ENCODE data around the gene FOXC2. TPM values are rescaled to one million over a fixed set of nuclear protein-coding genes. Genes with fewer than 3 reads are reported as not detected.

Gene FOXC2
- total RNA-seq, 1 donor from 2014 or later = under 0.01 TPM

GRCh38 chr16:86580791-86581170 is 14.2 kb downstream of the FOXC2 start:
- no peaks in the 10 kb centered on the region for H3K27me3 ChIP-seq (ENCODE audit: control insufficient read depth, insufficient read depth, low read length)
- TF ChIP-seq CTCF (IDR thresholded peaks at IDR 0.05; ENCODE audit: insufficient read depth, low read length, severe bottlenecking) = no peak
- DNase-seq (ENCODE audit: low read depth) = no peak
- no peak overlapping the region for H3K4me3 ChIP-seq (ENCODE audit: low read depth, low read length)
- no peak for FAIRE-seq
- no peaks in the 10 kb centered on the region for H3K36me3 ChIP-seq (ENCODE audit: control insufficient read depth, insufficient read depth, low read length)

GRCh38 chr16:86581458-86581857 is 14.8 kb downstream of the FOXC2 start:
- H3K4me3 ChIP-seq (ENCODE audit: low read depth, low read length) = no peak overlapping the region
- H3K27me3 ChIP-seq (ENCODE audit: control insufficient read depth, insufficient read depth, low read length) = no peaks in the 10 kb centered on the region
- TF ChIP-seq CTCF (IDR thresholded peaks at IDR 0.05; ENCODE audit: insufficient read depth, low read length, severe bottlenecking) = no peak
- DNase-seq (ENCODE audit: low read depth) (no peak), FAIRE-seq (no peak)
- H3K36me3 ChIP-seq (ENCODE audit: control insufficient read depth, insufficient read depth, low read length) = no peaks in the 10 kb centered on the region

GRCh38 chr16:86584071-86584685 is 17.5 kb downstream of the FOXC2 start:
- no peak for TF ChIP-seq CTCF (IDR thresholded peaks at IDR 0.05; ENCODE audit: insufficient read depth, low read length, severe bottlenecking)
- no peaks in the 10 kb centered on the region for H3K27me3 ChIP-seq (ENCODE audit: control insufficient read depth, insufficient read depth, low read length)
- H3K36me3 ChIP-seq (ENCODE audit: control insufficient read depth, insufficient read depth, low read length) = no peaks in the 10 kb centered on the region
- no peak overlapping the region for H3K4me3 ChIP-seq (ENCODE audit: low read depth, low read length)
- FAIRE-seq = no peak
- no peak for DNase-seq (ENCODE audit: low read depth)

GRCh38 chr16:86584726-86585721 is 18.4 kb downstream of the FOXC2 start:
- H3K27me3 ChIP-seq (ENCODE audit: control insufficient read depth, insufficient read depth, low read length) = no peaks in the 10 kb centered on the region
- DNase-seq (ENCODE audit: low read depth) (no peak), FAIRE-seq (no peak)
- H3K36me3 ChIP-seq (ENCODE audit: control insufficient read depth, insufficient read depth, low read length) = no peaks in the 10 kb centered on the region
- no peak for TF ChIP-seq CTCF (IDR thresholded peaks at IDR 0.05; ENCODE audit: insufficient read depth, low read length, severe bottlenecking)
- H3K4me3 ChIP-seq (ENCODE audit: low read depth, low read length) = no peak overlapping the region

GRCh38 chr16:86585821-86586611 is 19.4 kb downstream of the FOXC2 start:
- TF ChIP-seq CTCF (IDR thresholded peaks at IDR 0.05; ENCODE audit: insufficient read depth, low read length, severe bottlenecking) = no peak
- H3K36me3 ChIP-seq (ENCODE audit: control insufficient read depth, insufficient read depth, low read length) = no peaks in the 10 kb centered on the region
- H3K27me3 ChIP-seq (ENCODE audit: control insufficient read depth, insufficient read depth, low read length) = no peaks in the 10 kb centered on the region
- H3K4me3 ChIP-seq (ENCODE audit: low read depth, low read length) = no peak overlapping the region
- DNase-seq (ENCODE audit: low read depth) (peak; percentile 80), FAIRE-seq (no peak)
